ENCODE results near the gene SLC23A3. TPM values are rescaled to one million over a fixed set of nuclear protein-coding genes. Genes with fewer than 3 reads are reported as not detected.
A peak's percentile ranks its signal among the peaks of the same experiment; 100 is the strongest.
"Not testable (repeated sequence)": the region's sequence is repeated elsewhere in the genome, so short reads cannot be mapped to it uniquely, and the experiment has no call there.

SLC23A3 gene
- total RNA-seq, 1 donor from 2014 or later: 1.9 TPM

- peaks cover 62% of the 10 kb centered on the region for H3K36me3 Mint-ChIP-seq (ENCODE audit: low read depth)
- peak overlapping the region; percentile 83 for H3K27ac Mint-ChIP-seq
- H3K4me3 Mint-ChIP-seq (ENCODE audit: low read depth): no peak overlapping the region
- DNase-seq (ENCODE audit: low spot score): no peak
- peaks cover 36% of the 10 kb centered on the region for H3K4me1 Mint-ChIP-seq (ENCODE audit: low read depth)
- no peaks in the 10 kb centered on the region for H3K27me3 Mint-ChIP-seq (ENCODE audit: low read depth)
- H3K9me3 Mint-ChIP-seq: no peaks in the 10 kb centered on the region
- intact Hi-C loops (cut with micrococcal nuclease): no loop called here
Measured at GRCh38 chr2:219210196-219210885, 40.5 kb upstream of the SLC23A3 start.

- H3K4me1 Mint-ChIP-seq (ENCODE audit: low read depth): peaks cover 38% of the 10 kb centered on the region
Measured at GRCh38 chr2:219209236-219210195, 39.7 kb upstream of the SLC23A3 start.

DNA sequence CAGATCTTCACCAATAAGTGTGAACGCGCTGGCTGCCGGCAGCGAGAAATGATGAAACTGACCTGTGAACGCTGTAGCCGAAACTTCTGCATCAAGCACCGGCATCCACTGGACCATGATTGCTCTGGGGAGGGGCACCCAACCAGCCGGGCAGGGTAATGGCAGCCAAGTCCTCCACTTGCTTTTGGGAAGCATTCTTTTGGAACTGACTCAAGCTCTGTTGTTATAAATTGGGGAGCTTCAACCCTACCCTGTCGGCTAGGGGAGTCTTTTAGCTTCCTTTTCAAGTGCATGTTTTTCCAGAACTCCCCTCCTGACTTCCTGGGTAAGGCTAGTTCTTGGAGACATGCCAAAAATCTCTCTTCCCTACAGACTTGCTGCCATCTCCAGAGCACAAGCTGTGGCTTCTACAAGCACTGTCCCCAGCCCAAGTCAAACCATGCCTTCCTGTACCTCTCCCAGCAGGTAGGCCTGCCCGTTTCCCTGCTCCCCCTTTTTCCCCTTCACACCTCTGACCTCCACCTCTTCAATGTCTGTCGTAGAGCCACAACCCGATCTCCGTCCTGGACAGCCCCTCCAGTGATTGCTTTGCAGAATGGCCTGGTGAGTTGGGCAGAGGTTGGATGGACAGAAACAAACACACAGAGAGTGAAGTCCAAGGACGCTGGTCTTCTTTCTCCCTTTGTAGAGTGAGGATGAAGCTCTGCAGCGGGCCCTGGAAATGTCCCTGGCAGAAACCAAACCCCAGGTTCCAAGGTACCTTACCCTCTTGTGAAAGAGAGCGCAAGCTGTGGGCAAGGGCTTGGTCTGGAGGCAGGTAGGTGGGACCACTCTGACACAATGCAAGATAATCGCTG lies 38.3 kb upstream of the SLC23A3 start:
- intact Hi-C loops (cut with micrococcal nuclease): loop anchor here (2.0 kb wide), 1 partner anchor 39 kb away; no protein-coding TSS in a partner anchor
- DNase-seq (ENCODE audit: low spot score): peak; percentile 8
- Mint-ChIP-seq H3K27me3 (ENCODE audit: low read depth) (no peaks in the 10 kb centered on the region), H3K9me3 (peaks cover 7% of the 10 kb centered on the region), H3K4me3 (ENCODE audit: low read depth) (peak overlapping the region; percentile 57), H3K27ac (peak overlapping the region; percentile 83), H3K36me3 (ENCODE audit: low read depth) (peaks cover 42% of the 10 kb centered on the region), H3K4me1 (ENCODE audit: low read depth) (peaks cover 38% of the 10 kb centered on the region)

More at GRCh38 chr2:219209236-219210195, 39.7 kb upstream of the SLC23A3 start:
- DNase-seq (ENCODE audit: low spot score): no peak
- intact Hi-C loops (cut with micrococcal nuclease): no loop called here
- Mint-ChIP-seq H3K36me3 (ENCODE audit: low read depth) (peaks cover 54% of the 10 kb centered on the region), H3K27ac (peak overlapping the region; percentile 83), H3K27me3 (ENCODE audit: low read depth) (no peaks in the 10 kb centered on the region), H3K4me3 (ENCODE audit: low read depth) (no peak overlapping the region), H3K9me3 (peaks cover 4% of the 10 kb centered on the region)

DNA sequence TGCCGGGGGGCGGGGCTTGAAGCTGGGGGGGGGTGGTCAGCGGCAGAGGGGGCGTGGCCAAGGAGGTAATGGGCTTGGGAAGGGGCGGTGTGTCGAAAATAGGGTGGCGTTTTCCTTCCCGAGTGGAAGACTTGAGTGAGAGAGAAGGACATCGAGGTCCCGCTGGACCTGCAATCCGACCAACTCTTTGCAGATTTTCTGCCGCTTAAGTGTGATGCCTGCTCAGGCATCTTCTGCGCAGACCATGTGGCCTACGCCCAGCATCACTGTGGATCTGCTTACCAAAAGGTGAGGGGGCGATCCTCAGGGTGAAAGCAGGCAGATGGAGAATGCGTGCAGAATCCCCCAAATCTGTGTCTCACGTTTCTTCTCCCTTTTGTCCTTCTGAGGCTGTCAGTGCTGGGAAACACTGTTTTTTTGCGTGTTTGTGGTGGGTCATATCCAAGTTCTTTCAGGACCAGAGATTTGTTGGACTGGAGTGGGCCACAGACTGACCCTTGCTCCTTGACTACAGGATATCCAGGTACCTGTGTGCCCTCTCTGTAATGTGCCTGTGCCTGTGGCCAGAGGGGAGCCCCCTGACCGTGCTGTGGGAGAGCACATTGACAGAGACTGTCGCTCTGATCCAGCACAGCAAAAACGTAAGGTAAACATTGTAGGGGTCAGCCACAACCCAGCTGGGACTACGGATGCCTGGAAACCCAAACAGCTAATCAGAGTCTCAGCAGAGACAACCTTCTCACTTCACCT lies 37.5 kb upstream of the SLC23A3 start:
- Mint-ChIP-seq H3K9me3 (peaks cover 7% of the 10 kb centered on the region), H3K4me1 (ENCODE audit: low read depth) (peaks cover 38% of the 10 kb centered on the region), H3K27me3 (ENCODE audit: low read depth) (no peaks in the 10 kb centered on the region), H3K36me3 (ENCODE audit: low read depth) (peaks cover 36% of the 10 kb centered on the region), H3K4me3 (ENCODE audit: low read depth) (peak overlapping the region; percentile 84), H3K27ac (peak overlapping the region; percentile 70)
- intact Hi-C loops (cut with micrococcal nuclease): loop anchor here (2.0 kb wide), 1 partner anchor 39 kb away; no protein-coding TSS in a partner anchor
- peak; percentile 8 for DNase-seq (ENCODE audit: low spot score)

GRCh38 chr2:219206328-219207133 lies 36.7 kb upstream of the SLC23A3 start, which contains the start of gene ZFAND2B:
Gene ZFAND2B (plus strand): TSS chr2:219206782. CDS start chr2:219206988, 206 bp downstream.
- H3K9me3 Mint-ChIP-seq: peaks cover 7% of the 10 kb centered on the region
- peak within 1 kb of the TSS; percentile 90 for H3K27ac Mint-ChIP-seq
- peaks cover 38% of the 10 kb centered on the region for H3K4me1 Mint-ChIP-seq (ENCODE audit: low read depth)
- intact Hi-C loops (cut with micrococcal nuclease): loop anchor here (1.0 to 2.0 kb wide), 6 partner anchors 23 to 182 kb away; partner anchors contain the start of genes ANKZF1, ATG9A, DNAJB2 and NHEJ1
- peak within 1 kb of the TSS; percentile 84 for H3K4me3 Mint-ChIP-seq (ENCODE audit: low read depth)
- peak; percentile 94 for DNase-seq (ENCODE audit: low spot score)
- peaks cover 33% of the 10 kb centered on the region for H3K36me3 Mint-ChIP-seq (ENCODE audit: low read depth)
- no peaks in the 10 kb centered on the region for H3K27me3 Mint-ChIP-seq (ENCODE audit: low read depth)

GRCh38 chr2:219205981-219206327 lies 36.1 kb upstream of the SLC23A3 start:
- intact Hi-C loops (cut with micrococcal nuclease): loop anchor here (1.0 to 2.0 kb wide), 6 partner anchors 23 to 182 kb away; partner anchors contain the start of genes ANKZF1, ATG9A, DNAJB2 and NHEJ1
- Mint-ChIP-seq H3K27me3 (ENCODE audit: low read depth) (no peaks in the 10 kb centered on the region), H3K36me3 (ENCODE audit: low read depth) (peaks cover 28% of the 10 kb centered on the region), H3K4me1 (ENCODE audit: low read depth) (peaks cover 34% of the 10 kb centered on the region), H3K9me3 (peaks cover 7% of the 10 kb centered on the region), H3K4me3 (ENCODE audit: low read depth) (peak overlapping the region; percentile 84), H3K27ac (peak overlapping the region; percentile 90)
- DNase-seq (ENCODE audit: low spot score): no peak

DNA sequence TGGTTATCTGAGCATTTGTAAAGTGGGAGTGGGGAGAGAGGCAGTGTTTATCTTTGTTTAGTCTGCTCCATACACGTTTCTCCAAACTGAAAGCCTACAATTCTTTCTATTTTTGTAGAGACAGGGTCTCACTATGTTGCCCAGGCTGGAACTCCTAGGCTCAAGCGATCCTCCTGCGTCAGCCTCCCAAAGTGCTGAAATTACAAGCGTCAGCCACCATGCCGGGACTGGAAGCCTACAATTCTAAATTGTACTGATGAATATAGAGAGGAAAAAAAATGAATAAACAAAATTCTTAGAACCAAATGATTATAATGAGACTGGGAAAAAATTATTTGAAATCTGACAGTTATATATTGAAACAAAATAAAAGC lies 35.3 kb upstream of the SLC23A3 start:
- intact Hi-C loops (cut with micrococcal nuclease): no loop called here
- H3K4me1 Mint-ChIP-seq (ENCODE audit: low read depth): peaks cover 34% of the 10 kb centered on the region
- no peak overlapping the region for H3K27ac Mint-ChIP-seq
- peak overlapping the region; percentile 37 for H3K4me3 Mint-ChIP-seq (ENCODE audit: low read depth)
- peak; percentile 4 for DNase-seq (ENCODE audit: low spot score)
- H3K36me3 Mint-ChIP-seq (ENCODE audit: low read depth): peaks cover 22% of the 10 kb centered on the region
- no peaks in the 10 kb centered on the region for H3K27me3 Mint-ChIP-seq (ENCODE audit: low read depth)
- H3K9me3 Mint-ChIP-seq: peaks cover 7% of the 10 kb centered on the region

DNA sequence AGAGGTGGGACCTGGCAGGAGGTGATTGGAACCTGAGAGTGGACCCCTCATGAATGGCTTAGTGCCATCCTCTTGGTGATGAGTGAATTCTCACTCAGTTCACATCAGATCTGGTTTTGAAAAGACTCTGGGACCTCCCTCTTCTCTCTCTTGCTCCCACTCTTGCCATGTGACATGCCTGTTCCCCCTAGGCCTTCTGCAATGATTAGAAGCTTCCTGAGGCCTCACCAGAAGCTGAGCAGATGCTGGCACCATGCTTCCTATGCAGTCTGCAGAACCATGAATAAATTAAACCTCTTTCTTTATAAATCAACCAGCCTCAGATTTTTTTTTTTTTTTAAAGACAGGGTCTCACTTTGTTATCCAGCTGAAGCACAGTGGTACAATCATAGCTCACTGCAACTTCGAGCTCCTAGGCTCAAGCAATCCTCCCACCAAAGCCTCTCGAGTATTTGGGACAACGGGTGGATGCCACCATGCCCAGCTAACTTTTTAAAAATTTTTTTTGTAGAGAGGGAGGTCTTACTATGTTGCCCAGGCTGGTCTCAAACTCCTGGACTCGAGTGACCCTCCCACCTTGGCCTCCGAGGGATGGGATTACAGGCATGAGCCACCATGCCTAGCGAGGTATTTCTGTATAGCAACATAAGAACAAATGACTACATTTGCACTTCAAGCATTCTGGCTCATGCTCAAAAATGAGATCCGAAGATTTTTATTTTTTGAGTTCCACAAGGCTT lies 34.8 kb upstream of the SLC23A3 start:
- no peak overlapping the region for H3K4me3 Mint-ChIP-seq (ENCODE audit: low read depth)
- peaks cover 7% of the 10 kb centered on the region for H3K9me3 Mint-ChIP-seq
- intact Hi-C loops (cut with micrococcal nuclease): no loop called here
- H3K36me3 Mint-ChIP-seq (ENCODE audit: low read depth): peaks cover 17% of the 10 kb centered on the region
- H3K4me1 Mint-ChIP-seq (ENCODE audit: low read depth): peaks cover 29% of the 10 kb centered on the region
- DNase-seq (ENCODE audit: low spot score): peak; percentile 2
- no peaks in the 10 kb centered on the region for H3K27me3 Mint-ChIP-seq (ENCODE audit: low read depth)
- no peak overlapping the region for H3K27ac Mint-ChIP-seq

DNA sequence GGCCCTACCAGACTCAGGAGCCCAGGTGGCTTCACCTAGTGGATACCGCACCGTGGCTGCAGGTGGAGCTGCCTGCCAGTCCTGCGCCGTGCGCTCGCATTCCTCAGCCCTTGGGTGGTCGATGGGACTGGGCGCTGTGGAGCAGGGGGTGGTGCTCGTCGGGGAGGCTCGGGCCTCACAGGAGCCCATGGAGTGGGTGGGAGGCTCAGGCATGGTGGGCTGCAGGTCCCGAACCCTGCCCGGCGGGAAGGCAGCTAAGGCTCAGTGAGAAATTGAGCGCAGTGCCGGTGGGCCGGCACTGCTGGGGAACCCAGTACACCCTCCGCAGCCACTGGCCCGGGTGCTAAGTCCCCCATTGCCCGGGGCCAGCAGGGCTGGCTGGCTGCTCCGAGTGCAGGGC lies 31.5 kb upstream of the SLC23A3 start:
- H3K9me3 Mint-ChIP-seq; H3K4me1 Mint-ChIP-seq (ENCODE audit: low read depth); H3K27me3 Mint-ChIP-seq (ENCODE audit: low read depth); H3K36me3 Mint-ChIP-seq (ENCODE audit: low read depth); H3K27ac Mint-ChIP-seq; intact Hi-C loops (cut with micrococcal nuclease); H3K4me3 Mint-ChIP-seq (ENCODE audit: low read depth): not testable (repeated sequence)
- peak; percentile 2 for DNase-seq (ENCODE audit: low spot score)

DNA sequence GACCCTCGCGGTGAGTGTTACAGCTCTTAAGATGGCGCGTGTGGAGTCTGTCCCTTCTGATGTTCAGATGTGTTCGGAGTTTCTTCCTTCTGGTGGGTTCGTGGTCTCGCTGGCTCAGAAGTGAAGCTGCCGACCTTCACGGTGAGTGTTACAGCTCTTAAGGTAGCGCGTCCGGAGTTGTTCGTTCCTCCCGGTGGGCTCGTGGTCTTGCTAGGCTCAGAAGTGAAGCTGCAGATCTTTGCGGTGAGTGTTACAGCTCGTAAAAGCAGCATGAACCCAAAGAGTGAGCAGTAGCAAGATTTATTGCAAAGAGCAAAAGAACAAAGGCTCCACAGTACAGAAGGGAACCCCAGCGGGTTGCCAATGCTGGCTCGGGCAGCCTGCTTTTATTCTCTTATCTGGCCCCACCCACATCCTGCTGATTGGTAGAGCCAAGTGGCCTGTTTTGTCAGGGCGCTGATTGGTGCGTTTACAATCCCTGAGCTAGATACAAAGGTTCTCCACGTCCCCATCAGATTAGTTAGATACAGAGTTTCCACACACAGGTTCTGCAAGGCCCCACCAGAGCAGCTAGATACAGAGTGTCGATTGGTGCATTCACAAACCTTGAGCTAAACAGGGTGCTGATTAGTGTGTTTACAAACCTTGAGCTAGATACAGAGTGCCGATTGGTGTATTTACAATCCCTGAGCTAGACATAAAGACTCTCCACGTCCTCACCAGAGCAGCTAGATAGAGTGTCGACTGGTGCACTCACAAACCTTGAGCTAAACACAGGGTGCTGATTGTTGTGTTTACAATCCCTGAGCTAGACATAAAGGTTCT lies 30.9 kb upstream of the SLC23A3 start:
- H3K4me1 Mint-ChIP-seq (ENCODE audit: low read depth); H3K36me3 Mint-ChIP-seq (ENCODE audit: low read depth); intact Hi-C loops (cut with micrococcal nuclease); H3K27me3 Mint-ChIP-seq (ENCODE audit: low read depth); H3K9me3 Mint-ChIP-seq: not testable (repeated sequence)
- peak overlapping the region; percentile 51 for H3K27ac Mint-ChIP-seq
- peak overlapping the region; percentile 60 for H3K4me3 Mint-ChIP-seq (ENCODE audit: low read depth)
- peak; percentile 7 for DNase-seq (ENCODE audit: low spot score)

Data from activated T-helper 2 cell treated with anti-CD3 and anti-CD28 coated beads, Interferon-gamma antibody, Interleukin-2, Interleukin-4, amounts not matched to agents 10 μg/mL and 5 μg/mL and 100 μg/mL, durations not matched to agents 14 hours and 24 hours and 36 hours (primary cell).